ENCODE measurements around the gene IFITM2.
A peak's percentile ranks its signal among the peaks of the same experiment; 100 is the strongest.

IFITM2 gene

DNA sequence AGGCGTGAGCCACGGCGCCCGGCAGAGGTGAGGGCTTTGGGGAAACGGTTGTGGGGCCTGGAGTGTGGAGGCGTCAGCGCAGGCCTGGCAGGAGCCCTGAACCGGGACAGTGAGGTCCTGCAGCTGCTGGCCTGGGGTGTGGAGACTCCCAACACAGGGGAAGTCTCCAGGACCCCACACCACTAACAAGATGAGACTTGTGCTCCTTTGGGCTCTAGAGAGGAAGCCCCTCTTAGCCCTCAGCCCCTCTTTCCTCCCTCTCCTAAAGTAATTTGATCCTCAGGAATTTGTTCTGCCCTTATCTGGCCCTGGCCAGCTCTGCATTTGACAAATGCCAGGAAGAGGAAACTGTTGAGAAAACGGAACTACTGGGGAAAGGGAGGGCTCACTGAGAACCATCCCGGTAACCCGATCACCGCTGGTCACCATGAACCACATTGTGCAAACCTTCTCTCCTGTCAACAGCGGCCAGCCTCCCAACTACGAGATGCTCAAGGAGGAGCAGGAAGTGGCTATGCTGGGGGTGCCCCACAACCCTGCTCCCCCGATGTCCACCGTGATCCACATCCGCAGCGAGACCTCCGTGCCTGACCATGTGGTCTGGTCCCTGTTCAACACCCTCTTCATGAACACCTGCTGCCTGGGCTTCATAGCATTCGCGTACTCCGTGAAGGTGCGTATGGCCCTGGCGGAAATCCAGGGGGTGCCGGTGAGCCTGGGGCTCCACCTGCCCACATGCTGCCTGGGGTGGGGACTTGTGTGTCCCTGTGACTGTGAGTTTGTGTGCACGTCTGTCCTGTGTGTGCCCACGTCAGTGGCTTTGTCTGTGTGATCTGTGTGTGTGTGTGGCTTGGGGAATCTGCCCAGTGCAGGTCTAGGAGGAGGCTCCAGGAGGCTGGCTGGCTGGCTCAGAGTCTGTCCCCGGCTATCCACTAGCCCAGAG, at the start of gene IFITM2:
Gene IFITM2 (plus strand): TSS at position 51 of the 943 bp plus-strand sequence. CDS start 377 bp downstream, at position 428.
- peak in 1 of 51 donors; percentile 26 for DNase-seq

DNA sequence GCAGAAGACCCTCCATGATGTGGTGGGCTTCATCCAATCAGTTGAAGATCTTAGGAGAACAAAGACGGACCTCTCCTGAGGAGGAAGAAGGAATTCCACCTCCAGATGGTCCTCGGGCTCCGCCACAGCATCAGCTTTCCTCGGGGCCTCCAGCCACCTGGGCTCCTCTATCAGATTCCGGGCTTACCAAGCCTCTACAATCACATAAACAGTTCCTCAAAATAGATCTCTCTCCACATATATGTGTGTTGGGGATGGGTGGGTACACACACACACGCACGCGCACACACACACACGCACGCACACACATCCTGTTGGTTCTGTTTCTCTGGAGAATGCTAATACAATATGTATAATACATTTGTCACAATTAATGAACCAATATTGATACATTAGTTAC, 48.2 kb upstream of the IFITM2 start:
- DNase-seq: no peak

GRCh38 chr11:261624-262023, 46.0 kb upstream of the IFITM2 start:
- no peak for DNase-seq

GRCh38 chr11:266676-267439, 40.8 kb upstream of the IFITM2 start:
- no peak for DNase-seq

GRCh38 chr11:267491-267994, 40.1 kb upstream of the IFITM2 start:
- no peak for DNase-seq

- peak in 13 of 51 donors; percentile 11 to 47 (median 30) for DNase-seq
These were observed 38.9 kb upstream of the IFITM2 start for GRCh38 chr11:268716-269145.

- DNase-seq: peak in 1 of 51 donors; percentile 45
These were observed 38.3 kb upstream of the IFITM2 start for GRCh38 chr11:269146-269890.

DNA sequence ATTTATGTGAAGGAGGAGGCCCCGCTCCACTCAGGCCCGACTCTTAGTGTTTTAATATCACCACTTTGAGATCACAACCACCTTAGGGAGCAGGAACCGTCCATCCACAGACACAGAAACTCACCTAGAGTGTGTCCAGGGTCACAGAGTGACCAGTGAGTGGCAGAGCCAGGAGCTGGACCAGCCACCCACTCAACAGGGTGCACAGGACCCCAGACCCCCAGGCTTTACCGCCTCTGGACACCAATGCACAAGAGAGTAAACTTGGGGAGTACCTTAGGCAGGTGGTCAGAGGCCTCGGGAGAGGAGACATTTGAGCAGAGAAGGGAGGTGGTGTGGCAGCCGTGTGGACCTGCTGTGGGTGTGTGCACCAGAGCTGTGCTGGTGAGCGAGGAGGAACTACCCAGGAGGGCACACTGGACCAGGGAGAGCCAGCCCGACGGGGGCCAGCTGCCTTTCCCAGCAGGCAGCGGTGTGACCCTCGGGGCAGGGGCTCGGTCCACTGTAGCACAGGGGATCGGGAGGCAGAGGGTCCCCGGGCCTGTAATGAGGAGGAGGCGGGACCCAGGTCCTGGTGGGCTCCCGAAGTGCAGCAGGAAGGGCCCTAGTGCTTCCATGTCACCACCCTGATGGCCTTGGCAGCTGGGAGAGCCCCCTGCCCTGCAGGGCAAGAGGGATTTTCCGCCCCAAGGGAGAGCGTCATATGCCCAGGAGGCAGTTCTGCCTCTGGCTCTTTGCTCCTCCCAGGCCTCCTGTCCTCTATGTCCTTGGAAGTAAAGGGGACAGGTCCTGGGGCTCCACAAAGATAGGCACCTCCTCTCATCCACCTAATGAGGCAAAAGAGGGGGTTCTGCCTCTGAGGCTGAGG, 36.9 kb upstream of the IFITM2 start:
- no peak for DNase-seq

DNA sequence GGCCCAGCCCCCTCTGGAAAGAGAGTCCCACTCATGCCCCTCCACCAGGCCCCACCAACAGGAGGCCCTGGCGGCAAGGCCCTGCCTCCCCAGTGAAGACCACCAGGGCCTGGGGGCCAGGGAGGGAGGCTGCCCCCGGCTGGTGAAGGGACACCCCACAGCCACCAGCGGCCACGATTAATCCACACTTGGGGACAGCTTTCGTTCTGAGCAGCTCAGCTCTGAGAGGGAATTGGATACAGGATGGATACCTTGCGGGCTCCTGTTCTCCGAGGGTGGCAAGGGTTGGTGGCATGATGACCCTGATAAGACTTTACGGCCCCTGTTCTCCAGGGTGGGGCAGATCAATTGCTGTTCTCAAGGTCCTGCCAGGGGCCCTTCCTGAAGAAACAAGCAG, 36.3 kb upstream of the IFITM2 start:
- DNase-seq: no peak

DNA sequence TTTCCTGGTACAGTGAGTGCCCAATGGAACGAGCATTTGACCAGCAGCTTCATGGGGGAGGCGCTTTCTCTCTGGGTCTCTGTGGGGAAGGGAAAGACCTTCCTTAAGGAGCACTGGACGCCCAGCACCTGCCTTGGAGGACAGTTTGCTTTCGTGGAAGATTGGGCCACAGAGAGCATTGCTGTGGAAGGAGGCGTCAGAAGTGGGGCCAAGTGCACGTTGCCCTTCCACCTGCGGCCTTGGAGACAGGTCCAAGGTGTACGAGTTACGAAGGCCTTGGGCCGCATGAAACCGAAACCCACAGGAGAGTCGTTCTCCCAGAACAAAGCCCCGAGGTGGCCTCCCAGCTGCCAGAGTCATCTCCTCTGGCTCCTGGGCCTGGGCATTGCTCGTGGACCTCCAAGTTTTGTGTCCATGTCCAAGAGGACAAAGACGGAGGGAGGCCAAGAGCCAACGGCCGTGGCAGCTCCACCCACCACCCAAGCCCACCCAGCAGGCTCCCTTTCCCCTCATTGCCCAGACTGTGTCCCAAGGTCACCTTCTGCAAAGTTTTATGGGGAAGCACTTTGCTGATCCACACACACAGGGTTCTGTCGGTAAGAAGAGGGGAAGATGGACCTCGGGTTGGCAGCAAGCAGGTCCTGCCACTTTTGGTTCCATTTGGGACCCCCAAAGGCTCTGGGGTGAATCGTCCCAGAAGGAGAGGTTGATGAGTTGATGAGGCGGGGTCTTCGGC, 35.3 kb upstream of the IFITM2 start:
- no peak for DNase-seq

DNA sequence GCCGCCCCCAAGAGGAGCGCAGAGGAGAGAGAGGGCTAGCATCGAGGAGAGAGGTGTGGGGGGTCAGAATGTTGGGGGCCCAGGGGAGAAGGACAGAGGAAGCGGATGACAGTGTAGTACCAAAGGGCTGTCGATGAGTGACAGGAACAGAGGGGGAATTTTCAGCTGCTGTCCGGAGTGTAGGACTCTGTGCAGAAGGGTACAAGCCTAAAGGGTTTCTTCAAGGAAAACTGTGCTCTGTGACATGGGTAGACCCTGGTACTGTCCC, 34.8 kb upstream of the IFITM2 start:
- no peak for DNase-seq

DNA sequence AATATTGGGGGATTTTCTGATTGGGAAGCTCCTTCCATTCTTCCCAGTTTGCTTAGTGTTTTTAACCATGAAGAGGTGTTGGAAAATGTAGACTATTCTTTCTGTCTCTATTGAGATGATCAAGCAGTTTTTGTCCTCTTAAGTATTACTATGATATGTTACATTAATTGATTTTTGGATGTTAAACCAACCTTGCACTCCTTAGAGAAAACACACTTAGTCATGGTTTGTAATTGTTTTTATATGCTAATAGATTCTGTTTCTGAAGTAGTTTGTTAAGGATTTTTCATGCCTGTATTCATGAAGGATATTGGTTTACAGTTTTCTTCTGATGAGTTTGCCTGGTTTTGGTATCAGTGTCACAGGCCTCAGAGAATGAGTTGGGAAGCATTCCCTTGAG, 31.4 kb upstream of the IFITM2 start:
- DNase-seq: no peak

DNA sequence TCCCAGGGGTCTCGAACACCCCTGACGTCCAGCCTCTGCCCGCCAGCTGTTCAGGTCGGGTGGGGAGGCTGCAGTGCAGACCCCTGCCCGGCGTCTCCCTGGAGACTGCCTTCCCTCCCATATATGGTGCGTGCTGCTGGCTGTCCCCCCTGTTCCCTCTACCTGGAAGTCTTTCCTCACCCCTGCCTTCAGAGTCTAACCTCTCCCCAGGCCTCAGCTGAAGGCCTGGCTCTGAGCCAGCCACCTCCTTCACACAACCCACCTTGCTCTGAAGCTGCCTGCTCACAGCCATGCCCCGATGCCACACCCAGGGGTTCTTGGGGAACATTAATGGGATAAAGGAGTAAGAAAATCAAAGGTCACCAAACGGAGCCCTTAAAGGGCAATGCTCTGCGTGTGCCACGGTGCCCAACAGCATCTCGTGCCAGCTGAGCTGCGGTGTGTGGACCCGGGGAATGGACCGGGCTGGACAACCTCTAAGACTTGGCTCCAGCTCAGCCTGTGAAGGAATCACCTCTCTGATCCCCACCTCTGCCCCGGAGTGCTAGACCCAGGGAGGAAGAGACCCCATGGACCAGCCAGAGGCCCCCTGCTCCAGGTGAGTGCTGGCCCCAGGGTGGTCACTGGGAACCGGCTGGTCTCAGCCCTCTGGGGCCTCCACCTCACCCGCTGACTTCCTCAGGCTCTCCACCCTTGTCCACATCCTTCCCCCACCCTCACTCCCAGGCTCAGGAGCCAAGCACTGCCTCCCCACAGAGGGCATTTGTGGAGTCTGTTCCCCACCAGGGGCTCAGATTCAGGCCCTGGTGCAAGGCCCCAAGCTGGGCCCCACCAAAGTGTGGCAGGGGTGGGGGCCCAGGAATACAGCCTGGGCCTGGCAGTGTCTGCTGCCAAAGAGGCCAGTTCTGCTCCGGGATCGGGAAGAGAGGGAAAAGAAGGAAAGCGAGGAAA, 29.3 kb upstream of the IFITM2 start, which contains the start of gene NLRP6:
Gene NLRP6 (plus strand): TSS at position 407 of the 951 bp plus-strand sequence. CDS start 163 bp downstream, at position 570.
- no peak for DNase-seq

GRCh38 chr11:279040-279965, 28.3 kb upstream of the IFITM2 start:
- DNase-seq: no peak

- no peak for DNase-seq
These were observed 27.5 kb upstream of the IFITM2 start for GRCh38 chr11:279966-280705.

GRCh38 chr11:280706-281485, 26.7 kb upstream of the IFITM2 start:
- DNase-seq: no peak
